Myocyte (in vitro differentiated cells): Measurements from ENCODE around the gene DDX60. TPM values are rescaled to one million over a fixed set of nuclear protein-coding genes. Genes with fewer than 3 reads are reported as not detected.
"Not testable (repeated sequence)": the region's sequence is repeated elsewhere in the genome, so short reads cannot be mapped to it uniquely, and the experiment has no call there.

Experiments used
- DNase-seq: peaks from one replicate; pipeline ENCODE4 v3.0.0-alpha.2; 2012; ENCODE audit warnings: low read depth
- total RNA-seq: library from RNA; depleted of rRNA; stranded (reverse); fragments of >200 nt; gene quantifications from 2 replicates; pipeline ENCODE4 v1.2.3, GENCODE V29; 2014

The DDX60 gene
- total RNA-seq, 1 donor from 2014 or later = 14.8 TPM

DNA sequence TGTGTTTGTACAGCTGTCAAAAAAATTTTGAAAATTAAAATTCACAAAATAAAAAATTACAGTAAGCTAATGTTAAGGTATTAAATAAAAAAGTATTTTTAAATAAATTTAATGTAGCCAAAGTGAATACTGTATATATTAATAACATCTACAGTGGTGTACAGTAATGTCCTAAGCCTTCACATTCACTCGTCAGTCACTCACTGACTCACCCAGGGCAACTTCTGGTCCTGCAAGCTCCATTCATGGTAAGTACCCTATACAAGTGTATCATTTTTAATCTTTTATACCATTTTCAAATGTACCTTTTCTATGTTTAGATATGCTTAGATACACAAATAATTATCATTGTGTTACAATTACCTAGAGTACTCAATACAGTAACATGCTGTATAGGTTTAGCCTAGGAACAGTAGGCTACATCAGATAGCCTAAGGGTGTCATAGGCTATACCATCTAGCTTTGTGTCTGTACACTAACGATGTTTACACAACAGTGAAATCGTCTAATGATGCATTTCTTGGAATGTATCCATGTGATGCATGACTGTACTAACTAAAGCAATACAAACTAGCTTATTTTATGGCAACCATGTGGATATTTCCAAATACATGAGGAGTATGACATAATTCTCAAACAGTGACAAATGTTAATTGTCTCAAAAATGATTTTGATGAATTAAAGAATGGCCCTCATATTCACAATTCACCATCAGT, 13.7 kb downstream of the DDX60 start:
- DNase-seq = no peak

DNA sequence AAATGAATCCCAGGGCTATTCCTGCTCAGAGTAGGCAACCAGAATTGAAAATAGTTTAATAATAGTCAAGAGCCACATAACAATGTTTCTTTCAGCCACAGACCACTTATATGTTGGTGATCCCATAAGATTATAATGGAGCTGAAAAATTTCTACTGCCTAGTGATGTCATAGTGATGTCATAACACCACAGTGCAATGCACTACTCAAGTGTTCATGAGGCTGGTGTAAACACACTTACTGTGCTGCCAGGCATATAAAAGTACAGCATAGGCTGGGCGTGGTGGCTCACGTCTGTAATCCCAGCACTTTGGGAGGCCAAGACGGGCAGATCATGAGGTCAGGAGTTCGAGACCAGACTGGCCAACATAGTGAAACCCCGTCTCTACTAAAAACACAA, 15.1 kb downstream of the DDX60 start:
- not testable (repeated sequence) for DNase-seq

DNA sequence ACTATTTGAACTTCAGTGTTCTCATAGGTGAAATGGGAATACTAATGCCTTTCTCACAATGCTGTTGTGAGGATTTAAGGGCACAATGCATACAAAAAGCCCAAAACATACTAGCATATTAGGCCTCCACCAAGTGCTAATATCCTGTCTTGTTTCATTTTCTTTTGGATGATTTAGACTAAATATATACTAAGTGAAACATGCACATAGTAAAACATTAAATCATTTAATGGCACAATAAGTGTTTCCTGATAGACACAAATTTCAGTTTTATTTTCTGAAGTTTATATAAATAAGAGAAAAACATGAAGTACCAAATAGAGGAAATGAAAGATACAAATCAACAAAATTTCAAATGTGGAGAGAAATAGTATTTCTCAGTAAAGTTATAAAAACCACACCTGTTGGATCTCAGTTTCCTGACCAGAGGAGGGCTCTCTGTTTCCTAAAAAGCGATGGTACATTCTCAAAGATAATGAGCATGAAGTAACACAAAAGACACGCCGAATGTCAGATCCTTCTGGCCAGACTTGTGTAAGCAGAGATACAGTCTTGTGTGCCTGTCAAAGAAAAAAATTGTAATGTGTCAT, 25.1 kb downstream of the DDX60 start:
- no peak for DNase-seq

DNA sequence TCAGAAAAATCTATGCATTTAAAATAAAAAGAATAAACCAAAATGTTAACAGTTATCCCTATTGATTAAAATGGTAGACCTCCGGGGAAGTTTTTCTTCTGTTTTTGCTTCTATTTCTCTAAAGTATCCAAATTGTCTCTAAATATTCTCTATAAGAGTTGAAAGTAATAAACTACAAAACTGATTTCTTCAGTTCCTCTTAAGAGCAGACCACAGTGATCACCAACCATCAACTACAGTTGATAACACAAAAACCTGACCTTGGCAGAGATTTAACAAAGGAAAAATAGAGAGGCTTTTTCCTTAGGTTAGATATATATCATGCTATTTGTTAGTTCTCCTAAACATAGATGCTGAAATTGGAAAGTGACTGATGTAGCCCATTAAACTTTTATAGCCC, 27.3 kb downstream of the DDX60 start:
- no peak for DNase-seq

DNA sequence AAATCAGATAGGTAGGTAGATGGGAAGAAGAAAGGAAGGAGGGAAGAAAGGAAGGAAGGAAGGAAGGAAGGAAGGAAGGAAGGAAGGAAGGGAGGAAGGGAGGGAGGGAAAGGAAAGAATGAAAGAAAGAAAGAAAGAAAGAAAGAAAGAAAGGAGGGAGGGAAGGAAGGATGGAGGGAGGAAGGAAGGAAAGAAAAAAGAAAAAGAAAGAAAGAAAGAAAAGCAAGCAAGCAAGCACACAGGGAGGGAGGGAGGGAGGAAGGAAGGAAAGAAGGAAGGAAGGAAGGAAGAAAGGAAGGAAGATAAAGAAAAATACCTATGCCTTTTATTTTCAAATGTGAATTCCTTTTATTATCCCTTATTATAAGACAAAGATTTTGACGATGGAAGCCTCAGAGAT, 32.7 kb downstream of the DDX60 start:
- DNase-seq = not testable (repeated sequence)

DNA sequence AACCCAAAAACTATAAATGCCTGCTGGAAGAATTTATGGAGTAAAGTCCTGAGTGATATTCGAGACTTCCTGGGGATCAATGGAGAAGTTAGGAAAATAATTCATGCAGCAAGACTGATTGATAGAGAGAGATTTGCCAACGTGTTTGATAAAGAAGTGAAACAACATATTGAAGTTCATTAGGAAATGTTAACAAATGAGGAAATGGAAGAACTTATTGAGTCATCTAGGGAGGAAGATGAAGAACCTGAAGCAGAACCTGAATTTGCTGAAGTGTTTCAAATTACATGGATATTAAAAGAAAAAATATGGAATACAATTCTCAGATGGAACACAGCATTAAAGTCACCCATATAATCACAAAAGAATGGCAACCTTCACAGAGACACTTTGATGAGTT, 39.0 kb downstream of the DDX60 start:
- no peak for DNase-seq

DNA sequence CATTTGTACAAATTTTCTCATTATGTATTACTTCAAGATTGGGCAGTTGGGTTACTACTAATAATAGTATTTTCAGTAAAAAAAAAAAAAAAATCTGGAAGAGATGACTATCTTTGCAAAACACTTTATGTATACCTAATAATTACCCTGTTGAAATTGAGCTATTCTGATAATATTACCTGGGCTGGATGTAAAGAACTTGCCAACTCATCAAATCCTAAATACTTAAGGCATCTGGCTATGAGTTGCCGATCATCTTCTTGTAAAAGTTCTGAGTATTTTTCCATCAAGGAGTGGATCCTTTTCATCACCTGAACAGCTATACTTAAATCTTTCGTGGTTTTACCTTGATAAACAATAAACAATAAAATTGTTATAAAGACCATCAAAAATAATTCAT, 42.7 kb downstream of the DDX60 start:
- DNase-seq = no peak

DNA sequence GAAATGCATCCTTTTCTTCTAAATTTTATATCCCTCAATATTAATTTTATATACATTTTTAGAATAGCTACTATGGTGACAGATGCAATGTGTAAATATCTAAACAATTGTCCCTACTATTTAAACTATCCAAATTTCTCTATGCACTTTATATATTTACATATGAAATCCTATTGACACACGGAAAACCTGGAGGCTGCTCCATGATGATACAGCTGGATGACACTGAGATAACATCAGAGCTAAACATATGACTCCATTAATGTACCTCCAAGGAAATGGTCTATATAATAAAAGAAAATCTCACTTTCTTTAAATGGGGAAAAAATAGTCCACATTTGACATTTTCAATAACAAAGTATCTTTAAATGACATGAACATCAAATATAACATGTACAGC, 43.7 kb downstream of the DDX60 start:
- no peak for DNase-seq

DNA sequence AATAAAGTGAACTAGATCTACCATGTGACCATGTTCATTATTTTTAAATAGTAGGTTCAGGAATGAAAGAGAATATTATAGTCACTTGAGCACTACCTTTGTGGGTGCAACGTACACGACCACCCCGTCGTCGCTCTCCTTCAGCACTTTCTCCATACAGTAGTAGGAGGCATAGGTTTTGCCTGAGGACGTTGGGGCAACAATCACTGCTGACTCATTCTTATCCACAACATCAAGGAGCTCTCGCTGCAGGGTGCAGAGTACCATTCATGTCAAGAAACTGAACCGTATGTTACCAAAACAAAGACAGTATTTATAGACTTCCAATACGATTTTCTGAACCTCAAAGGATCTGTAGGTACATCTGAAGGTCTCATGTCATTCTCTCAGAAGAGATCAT, 44.7 kb downstream of the DDX60 start:
- no peak for DNase-seq

DNA sequence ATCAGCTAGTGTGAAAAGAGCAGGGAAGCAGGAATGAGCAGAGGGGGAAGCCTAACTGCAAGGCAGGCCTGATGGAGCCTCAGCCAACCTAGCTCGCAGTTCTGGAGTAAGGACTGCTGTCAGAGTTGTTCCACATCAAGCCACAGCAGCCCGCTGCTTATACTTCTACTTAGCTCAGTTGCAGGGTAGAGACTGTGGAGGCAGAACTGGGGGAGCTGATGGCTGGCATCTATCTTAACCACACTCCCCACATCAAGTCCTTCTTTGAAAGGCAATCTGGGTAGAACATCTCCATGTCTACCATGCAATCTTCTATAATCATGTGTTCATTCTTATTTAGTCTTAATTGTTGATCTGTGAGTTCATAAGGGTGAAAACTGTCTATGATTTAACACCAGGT, 46.1 kb downstream of the DDX60 start:
- no peak for DNase-seq

DNA sequence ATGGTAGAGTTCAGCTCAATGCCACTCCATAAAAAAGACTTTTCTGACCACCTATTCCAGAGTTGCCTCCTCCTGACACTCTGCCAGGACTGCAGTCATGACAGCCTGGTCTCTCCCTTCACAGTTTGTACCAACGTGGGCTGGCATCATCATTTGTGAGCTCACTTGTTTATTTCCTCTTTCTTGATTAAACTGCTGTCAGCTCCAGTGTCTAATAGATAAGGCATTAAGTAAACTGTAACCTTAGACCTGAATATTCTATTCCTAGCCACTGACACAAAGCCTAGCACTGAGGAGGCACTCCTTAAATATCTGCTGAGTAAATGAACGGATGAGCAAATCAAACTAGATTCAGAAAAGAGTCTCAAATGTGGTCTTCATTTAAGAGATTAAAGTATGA, 48.7 kb downstream of the DDX60 start:
- DNase-seq = peak; percentile 64

DNA sequence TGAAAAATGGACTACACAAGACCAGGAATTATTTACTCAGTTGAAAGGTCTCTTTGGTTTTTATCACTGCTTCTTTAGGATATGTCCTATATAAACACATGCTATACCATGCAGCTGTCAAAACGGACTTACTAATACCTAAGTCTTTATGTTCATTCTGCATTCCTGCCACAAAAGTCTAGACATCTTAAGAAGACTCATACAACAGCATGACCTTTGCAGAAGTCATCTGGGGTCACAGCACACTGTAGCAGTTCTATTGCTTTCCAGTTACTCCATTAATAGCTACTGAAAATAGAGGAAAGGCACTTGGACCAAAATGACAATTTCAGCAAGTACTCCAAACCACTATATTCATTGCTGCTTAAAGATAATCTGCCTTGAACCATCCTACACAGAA, 53.2 kb downstream of the DDX60 start:
- peak; percentile 43 for DNase-seq

DNA sequence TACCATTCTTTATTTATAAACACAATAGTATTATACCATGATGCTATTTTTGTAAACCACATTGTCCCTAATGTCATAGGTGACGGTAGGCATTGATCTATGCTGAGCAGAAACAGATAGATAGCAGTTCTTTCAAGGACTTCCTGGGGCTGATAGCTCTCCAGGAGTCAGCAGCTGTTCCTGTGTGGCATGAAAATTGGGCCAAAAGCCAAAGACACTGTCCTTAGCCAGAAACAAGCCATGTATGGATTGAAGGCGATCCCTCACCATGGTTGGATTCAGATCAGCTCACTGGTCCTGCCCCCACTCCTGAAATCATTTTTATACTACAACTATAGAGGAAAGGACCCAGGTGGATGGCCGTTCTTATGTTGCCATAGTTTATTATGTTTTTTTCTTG, 53.6 kb downstream of the DDX60 start:
- peak; percentile 89 for DNase-seq

DNA sequence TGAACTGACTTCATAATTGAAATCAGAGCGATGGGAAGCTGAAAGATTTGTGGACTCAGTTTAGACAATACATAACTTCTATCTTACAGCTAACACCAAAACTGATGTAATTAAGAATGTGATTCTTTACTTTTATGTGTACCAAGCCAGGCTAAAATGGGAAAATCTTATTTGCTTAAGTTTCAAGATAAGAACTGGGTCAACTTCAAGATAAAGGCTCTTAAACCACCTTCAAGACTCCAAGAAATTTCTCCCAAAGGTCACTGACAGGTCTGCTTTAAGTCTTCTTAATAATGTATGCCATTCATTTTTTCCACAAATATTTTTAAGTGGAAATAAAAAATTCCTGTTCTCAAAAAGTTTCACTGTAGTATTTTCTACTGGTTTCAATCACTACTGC, 55.5 kb downstream of the DDX60 start:
- no peak for DNase-seq

DNA sequence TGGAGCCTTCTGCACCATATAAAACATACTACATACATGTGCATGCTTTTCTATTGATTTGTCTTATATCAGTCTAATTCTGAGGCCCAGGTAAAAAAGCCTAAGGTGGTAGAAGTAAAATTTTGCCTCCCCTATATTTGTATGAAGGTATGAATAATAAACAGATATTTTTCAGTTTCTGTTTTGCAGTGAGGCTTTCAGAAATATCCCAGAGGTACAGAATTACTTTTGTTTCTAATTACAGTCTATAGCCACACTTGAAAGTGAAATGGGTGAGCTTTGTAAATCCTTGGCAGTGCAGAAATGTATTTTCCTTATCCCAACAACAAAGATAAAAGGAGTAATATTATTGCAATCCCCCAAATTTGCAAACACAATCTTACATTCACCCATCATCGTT, 59.5 kb downstream of the DDX60 start:
- DNase-seq = no peak

DNA sequence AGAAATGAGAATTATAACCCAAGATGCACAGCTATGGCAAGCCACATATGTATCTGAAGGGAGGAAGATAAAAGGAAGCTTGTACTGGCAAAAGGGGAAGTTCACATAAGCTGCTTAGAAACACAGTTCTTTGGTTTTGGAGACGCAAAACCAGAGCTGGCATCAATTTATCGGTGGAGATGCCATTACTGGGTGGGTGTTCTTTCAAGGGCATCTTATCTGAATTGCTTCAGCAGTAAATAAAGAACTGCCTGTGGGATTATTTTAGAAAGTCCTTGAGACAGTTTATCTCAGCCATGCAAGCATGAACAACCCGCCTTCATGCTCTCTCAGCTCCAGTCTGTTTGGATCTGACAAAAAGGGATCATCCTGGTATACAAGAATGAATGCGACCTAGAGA, 60.8 kb downstream of the DDX60 start:
- no peak for DNase-seq

DNA sequence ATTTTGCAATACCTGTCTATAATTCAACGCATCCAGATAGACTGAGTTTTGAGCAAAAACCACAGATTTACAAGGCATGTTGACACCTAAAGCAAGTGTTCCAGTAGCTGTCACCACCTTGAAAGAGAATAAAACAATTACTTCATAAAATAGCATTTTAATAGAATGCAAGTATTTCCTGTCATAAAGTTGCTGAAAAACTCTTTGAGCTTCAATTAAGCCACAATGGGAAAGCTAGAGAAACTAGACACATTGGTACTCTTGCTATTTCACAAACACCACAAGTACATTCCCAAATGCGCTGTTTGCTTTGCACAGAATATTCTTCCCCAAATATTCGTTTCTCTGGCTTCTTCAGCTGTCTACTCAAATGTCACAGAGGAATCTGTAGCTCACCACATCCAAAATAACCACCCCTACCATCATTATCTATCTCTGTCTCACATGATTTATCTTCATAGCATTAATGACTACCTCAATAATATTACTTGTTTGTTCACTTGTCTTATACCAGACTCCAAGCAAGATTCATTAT, 70.3 kb downstream of the DDX60 start:
- DNase-seq = peak; percentile 80

DNA sequence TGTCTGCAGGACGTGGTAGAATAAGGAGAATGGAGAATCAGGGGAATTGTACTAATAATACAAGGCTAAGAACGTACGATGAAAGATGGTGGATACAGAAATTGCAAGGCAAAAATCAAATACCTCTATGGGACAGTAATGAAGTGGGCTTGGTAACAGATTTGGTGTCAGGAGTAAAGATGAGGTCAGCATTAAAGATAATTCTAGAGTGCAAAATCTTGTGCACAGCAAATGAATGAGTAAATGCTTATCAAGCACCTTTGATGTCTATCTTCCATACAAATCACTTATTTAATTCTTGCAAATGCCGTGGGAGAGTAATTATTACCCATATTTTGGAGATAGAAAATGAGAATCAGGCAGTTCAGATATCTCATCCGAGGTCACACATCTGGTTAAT, 70.9 kb downstream of the DDX60 start:
- no peak for DNase-seq

DNA sequence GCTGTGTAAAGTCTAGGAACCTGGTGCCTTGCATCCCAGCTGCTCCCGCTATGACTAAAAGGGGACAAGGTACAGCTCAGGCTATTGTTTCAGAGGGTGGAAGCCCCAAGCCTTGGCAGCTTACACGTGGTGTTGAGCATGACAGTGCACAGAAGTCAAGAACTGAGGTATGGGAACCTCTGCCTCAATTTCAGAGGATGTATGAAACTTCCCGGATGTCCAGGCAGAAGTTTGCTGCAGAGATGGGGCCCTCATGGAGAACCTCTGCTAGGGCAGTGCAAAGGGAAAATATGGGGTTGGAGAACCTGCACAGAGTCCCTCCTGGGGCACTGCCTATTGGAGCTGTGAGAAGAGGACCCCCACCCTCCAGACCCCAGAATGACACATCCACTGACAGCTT, 76.6 kb downstream of the DDX60 start:
- no peak for DNase-seq

DNA sequence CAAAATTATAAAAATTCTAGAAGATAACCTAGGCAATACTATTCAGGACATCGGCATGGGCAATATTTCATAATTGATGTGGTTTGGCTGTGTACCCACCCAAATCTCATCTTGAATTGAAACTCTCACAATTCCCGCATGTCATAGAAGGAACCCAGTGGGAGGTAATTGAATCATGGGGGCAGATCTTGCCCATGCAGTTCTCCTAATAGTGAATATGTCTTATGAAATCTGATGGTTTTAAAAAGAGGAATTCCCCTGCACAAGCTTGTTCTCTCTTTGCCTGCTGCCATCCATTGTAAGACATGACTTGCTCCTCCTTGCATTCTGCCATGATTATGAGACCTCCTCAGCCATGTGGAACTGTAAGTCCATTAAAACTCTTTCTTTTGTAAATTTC, 77.7 kb downstream of the DDX60 start:
- no peak for DNase-seq

DNA sequence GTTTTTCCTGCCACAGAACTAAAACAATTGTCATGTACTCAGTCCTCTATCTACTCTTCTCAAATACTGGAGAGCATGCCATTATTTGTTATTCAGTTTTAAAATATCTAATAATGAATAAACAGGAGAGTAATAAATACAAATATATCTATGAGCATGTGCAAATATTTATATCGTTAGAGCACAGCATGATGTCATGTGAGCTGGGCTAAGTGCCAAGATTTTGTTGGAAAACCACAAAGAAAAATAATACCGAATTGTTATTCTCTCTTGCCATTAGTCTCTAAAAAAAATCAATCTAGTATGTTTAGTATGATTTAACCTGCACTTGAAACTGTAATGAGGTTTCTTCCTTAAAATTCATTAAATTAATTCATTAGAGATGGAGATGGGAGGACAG, 97.3 kb downstream of the DDX60 start:
- DNase-seq = peak; percentile 86

DNA sequence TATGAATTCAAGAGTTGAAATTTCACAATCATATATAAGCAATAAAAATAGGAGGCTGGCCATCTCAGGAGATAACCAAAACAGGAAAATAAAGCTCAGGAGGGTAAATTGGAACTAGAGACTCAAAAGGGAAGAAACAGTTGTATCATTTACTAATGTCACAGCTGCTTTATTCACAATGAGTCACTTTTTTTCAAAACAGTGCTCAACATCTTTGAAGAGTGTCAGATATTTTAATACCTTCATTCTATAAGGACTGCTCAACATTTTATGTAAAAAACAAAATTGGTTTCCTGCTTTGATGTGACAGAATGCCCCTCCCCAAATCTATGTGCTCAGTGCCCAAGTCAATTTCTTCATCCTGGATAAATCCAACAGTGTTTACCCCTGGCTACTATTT, 97.7 kb downstream of the DDX60 start:
- peak; percentile 37 for DNase-seq

DNA sequence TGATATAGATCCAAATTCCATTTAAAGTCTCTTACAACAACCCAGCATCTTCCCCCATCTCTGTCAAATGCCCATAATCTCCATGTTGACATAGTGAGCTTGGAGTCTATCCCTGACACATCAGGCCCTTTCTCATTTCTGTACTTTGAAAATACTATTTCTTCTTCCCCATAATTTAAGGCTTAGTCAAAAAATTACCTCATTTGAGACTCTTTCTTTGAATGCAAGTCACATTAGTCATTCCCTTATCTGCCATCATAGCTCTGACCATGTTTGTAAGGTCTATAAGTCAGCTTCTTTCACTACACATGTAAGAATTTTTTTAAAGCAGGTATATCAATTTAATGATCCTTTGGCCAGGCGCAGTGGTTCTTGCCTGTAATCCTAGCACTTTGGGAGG, 99.9 kb downstream of the DDX60 start:
- DNase-seq = no peak
